DND-41 (cell line): Measurements from ENCODE around the gene RAB3B.

Experiments used
- ATAC-seq: fragments of 200-7000 bp; cut with Tn5 transposase; 3 replicates; pipeline ENCODE4 v1.9.1; 2021; ENCODE audit warnings: low read depth; ENCODE audit not compliant: insufficient read depth
- DNase-seq: peaks from one replicate; pipeline ENCODE4 v3.0.0-alpha.2; 2020
- H2AFZ ChIP-seq: 2 replicates; pipeline ENCODE4 v1.6.0; 2012; ENCODE audit warnings: low read depth, low read length
- H3K27ac ChIP-seq: 2 replicates; pipeline ENCODE4 v1.5.1; 2012; ENCODE audit warnings: low read length, inconsistent platforms
- H3K27me3 ChIP-seq: fragments of 200-600 bp; sonication (generic); 2 replicates; pipeline ENCODE4 v1.6.0; 2012; ENCODE audit warnings: low read length, mild to moderate bottlenecking, inconsistent platforms; ENCODE audit not compliant: insufficient read depth, poor library complexity
- H3K36me3 ChIP-seq: 2 replicates; pipeline ENCODE4 v1.5.1; 2012; ENCODE audit warnings: low read length, inconsistent platforms; ENCODE audit not compliant: insufficient read depth
- H3K4me1 ChIP-seq: 2 replicates; pipeline ENCODE4 v1.5.1; 2012; ENCODE audit warnings: mild to moderate bottlenecking, low read length; ENCODE audit not compliant: insufficient read depth
- H3K4me2 ChIP-seq: 2 replicates; pipeline ENCODE4 v1.6.0; 2012; ENCODE audit warnings: mild to moderate bottlenecking, moderate library complexity, low read length, inconsistent platforms; ENCODE audit not compliant: insufficient read depth
- H3K4me3 ChIP-seq, 2 experiments: fragments of 200-600 bp in 1 of 2; shearing (Covaris generic) in 1 of 2; 2 replicates each; pipeline ENCODE4 v1.5.1; 2012 to 2016; ENCODE audit warnings: inconsistent platforms in 2 of 2, low read length in 2 of 2, mild to moderate bottlenecking in 2 of 2, low read depth in 1 of 2, moderate library complexity in 1 of 2
- H3K79me2 ChIP-seq: 2 replicates; pipeline ENCODE4 v1.6.0; 2012; ENCODE audit warnings: low read length, inconsistent platforms; ENCODE audit not compliant: insufficient read depth
- H3K9ac ChIP-seq: 2 replicates; pipeline ENCODE4 v1.6.0; 2012; ENCODE audit warnings: low read depth, mild to moderate bottlenecking, inconsistent platforms, low read length, moderate library complexity
- H3K9me3 ChIP-seq: 2 replicates; pipeline ENCODE4 v1.5.1; 2012; ENCODE audit warnings: low read length, moderate library complexity, mild to moderate bottlenecking, inconsistent platforms; ENCODE audit not compliant: insufficient read depth, severe bottlenecking
- H4K20me1 ChIP-seq: 2 replicates; pipeline ENCODE4 v1.6.0; 2012; ENCODE audit warnings: low read length; ENCODE audit not compliant: insufficient read depth
- EZH2 ChIP-seq: IDR thresholded peaks from 3 replicates; pipeline ENCODE4 v1.6.1; 2012; ENCODE audit warnings: borderline replicate concordance, low read depth, mild to moderate bottlenecking, moderate library complexity, low read length, inconsistent platforms; ENCODE audit not compliant: severe bottlenecking
- TF ChIP-seq, protein P1 (sequence below): IDR thresholded peaks from 2 replicates; pipeline ENCODE4 v1.5.1; 2012; ENCODE audit warnings: borderline replicate concordance, low read length, moderate library complexity, mild to moderate bottlenecking; ENCODE audit not compliant: poor library complexity, severe bottlenecking; ENCODE audit errors: extremely low read depth

Gene RAB3B

DNA sequence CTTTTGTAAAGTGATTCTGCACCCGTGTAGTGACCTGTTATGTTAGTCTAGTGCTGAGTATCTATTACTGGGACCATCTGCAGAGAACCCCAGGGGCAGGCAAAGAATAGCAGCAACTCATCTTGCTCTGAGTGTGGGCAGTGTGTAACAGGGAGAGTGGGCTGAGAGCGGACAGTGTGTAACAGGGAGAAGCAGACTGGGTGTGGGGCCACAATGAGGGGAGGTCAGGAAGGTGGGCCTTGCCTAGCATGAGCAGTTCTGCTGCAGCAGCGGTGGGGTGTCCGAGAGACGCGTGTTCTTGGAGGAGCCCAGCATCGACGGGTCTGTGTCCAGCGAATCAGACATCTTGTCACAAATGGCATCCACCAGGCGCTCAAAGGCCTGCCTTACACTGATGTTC is 70.8 kb downstream of the RAB3B start:
- DNase-seq (no peak), ATAC-seq (no peak)
- no peaks in the 10 kb centered on the region; the same call in 1 of the 2 replicates for H4K20me1 ChIP-seq
- no peak overlapping the region for H3K4me3 ChIP-seq
- no peaks in the 10 kb centered on the region for H3K9me3 ChIP-seq
- H2AFZ ChIP-seq = no peak overlapping the region
- H3K27me3 ChIP-seq = peaks cover 25% of the 10 kb centered on the region
- H3K4me2 ChIP-seq = no peak overlapping the region
- TF ChIP-seq, protein P1, sequence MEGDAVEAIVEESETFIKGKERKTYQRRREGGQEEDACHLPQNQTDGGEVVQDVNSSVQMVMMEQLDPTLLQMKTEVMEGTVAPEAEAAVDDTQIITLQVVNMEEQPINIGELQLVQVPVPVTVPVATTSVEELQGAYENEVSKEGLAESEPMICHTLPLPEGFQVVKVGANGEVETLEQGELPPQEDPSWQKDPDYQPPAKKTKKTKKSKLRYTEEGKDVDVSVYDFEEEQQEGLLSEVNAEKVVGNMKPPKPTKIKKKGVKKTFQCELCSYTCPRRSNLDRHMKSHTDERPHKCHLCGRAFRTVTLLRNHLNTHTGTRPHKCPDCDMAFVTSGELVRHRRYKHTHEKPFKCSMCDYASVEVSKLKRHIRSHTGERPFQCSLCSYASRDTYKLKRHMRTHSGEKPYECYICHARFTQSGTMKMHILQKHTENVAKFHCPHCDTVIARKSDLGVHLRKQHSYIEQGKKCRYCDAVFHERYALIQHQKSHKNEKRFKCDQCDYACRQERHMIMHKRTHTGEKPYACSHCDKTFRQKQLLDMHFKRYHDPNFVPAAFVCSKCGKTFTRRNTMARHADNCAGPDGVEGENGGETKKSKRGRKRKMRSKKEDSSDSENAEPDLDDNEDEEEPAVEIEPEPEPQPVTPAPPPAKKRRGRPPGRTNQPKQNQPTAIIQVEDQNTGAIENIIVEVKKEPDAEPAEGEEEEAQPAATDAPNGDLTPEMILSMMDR = no peak
- TF ChIP-seq EZH2 = no peak
- no peaks in the 10 kb centered on the region for H3K79me2 ChIP-seq
- no peak overlapping the region for H3K27ac ChIP-seq
- no peaks in the 10 kb centered on the region for H3K4me1 ChIP-seq
- H3K36me3 ChIP-seq = no peaks in the 10 kb centered on the region
- H3K9ac ChIP-seq = no peak overlapping the region

DNA sequence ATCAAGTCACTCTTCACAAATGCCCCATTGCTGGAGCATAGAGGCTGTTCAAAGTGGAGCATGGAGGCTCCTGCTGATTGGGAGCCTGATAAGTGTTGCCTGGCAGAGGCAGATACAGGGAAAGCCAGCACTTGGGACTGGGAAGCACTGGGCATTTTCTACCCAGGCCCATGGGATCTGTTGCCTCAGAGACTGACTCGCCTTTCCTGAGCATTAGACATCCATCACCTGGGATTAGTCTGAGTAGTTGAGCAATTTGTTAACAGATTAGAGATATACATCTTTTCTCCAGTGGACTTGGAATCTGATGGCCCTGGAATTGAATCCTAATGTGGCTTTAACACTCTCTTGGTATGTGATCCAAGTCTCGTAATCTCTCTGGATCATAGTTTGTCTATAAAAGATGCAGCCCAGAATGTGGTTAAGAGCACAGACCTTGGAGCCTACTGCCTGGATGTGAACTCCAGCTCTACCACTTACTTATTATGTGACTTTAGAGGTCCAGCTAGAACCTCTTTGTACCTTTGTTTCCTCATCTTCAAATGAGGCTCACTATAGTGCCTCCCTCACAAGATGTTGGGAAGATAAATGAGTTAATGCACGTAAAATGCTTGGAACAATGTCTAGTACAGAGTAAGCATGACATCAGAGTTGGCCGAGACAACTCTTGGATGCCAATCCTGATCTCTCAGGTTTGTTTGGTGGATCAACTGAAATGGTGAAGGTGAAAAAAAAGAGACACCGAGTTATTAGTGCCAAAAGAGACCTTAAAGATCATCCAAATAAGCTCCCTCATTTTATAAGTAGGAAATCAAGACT is 73.7 kb downstream of the RAB3B start:
- no peaks in the 10 kb centered on the region for H3K79me2 ChIP-seq
- peaks cover 17% of the 10 kb centered on the region for H3K27me3 ChIP-seq
- DNase-seq = no peak
- H3K27ac ChIP-seq = no peak overlapping the region
- TF ChIP-seq, protein P1 = no peak
- TF ChIP-seq EZH2 = no peak
- H3K9me3 ChIP-seq = no peaks in the 10 kb centered on the region
- H3K4me2 ChIP-seq = no peak overlapping the region
- H3K4me1 ChIP-seq = no peaks in the 10 kb centered on the region
- no peak overlapping the region for H2AFZ ChIP-seq
- no peaks in the 10 kb centered on the region; the same call in 1 of the 2 replicates for H4K20me1 ChIP-seq
- no peaks in the 10 kb centered on the region for H3K36me3 ChIP-seq
- no peak for ATAC-seq
- no peak overlapping the region for H3K9ac ChIP-seq
- H3K4me3 ChIP-seq = no peak overlapping the region

DNA sequence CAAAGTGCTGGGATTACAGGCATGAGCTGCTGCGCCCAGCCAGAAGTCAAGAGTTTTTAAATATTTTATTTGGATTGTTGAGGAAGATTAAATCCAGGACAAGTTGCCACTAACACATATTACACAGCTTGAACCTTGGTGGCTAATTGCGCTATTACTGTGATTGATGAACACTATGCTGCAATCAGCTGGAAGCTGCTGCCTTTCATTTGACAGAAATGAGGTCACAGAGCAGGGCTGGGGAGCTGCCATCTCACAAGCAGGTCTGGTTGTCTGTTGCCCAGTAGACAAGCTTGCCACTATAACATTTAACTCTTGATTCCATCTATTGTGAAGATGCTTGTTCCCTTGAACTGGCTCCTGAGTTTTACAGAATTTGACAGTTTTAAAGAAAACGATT is 74.5 kb downstream of the RAB3B start:
- Histone ChIP-seq H3K79me2 (no peaks in the 10 kb centered on the region), H3K27ac (no peak overlapping the region), H3K36me3 (no peaks in the 10 kb centered on the region)

More for the DNA sequence above, 74.5 kb downstream of the RAB3B start:
- Histone ChIP-seq H3K4me1 (no peaks in the 10 kb centered on the region), H2AFZ (no peak overlapping the region), H4K20me1 (no peaks in the 10 kb centered on the region; the same call in 1 of the 2 replicates), H3K9ac (no peak overlapping the region), H3K4me2 (no peak overlapping the region), H3K27me3 (peaks cover 17% of the 10 kb centered on the region), H3K9me3 (no peaks in the 10 kb centered on the region), H3K4me3 (no peak overlapping the region)
- TF ChIP-seq EZH2 = no peak
- TF ChIP-seq, protein P1 = no peak
- ATAC-seq (no peak), DNase-seq (no peak)
